A673 (cell line): Measurements from ENCODE around the gene PGP. TPM values are rescaled to one million over a fixed set of nuclear protein-coding genes. Genes with fewer than 3 reads are reported as not detected.
A peak's percentile ranks its signal among the peaks of the same experiment; 100 is the strongest.

Experiments
- BruUV-seq: library from RNA; stranded (reverse); fragments of 400-500 nt; replicated peaks from 2 replicates; lab custom pipeline; 2021; lab: Mats Ljungman, UMichigan
- CTCF ChIA-PET: fragments of 300-600 bp; sonication (Branson Sonifier 250); formaldehyde crosslinking; loops from one replicate; lab custom pipeline; 2022; ENCODE audit warnings: antibody characterized with exemption; lab: Charles Lee
- POLR2A ChIA-PET: fragments of 300-600 bp; sonication (Branson Sonifier 250); formaldehyde crosslinking; loops from one replicate; lab custom pipeline; 2022; ENCODE audit warnings: antibody characterized with exemption; ENCODE audit not compliant: low non-redundant PET; lab: Charles Lee
- DNase-seq: peaks from one replicate; pipeline ENCODE4 v3.0.0-alpha.2; 2015; ENCODE audit warnings: low spot score
- H3K27ac ChIP-seq: fragments of 200-600 bp; sonication (generic); 2 replicates; pipeline ENCODE4 v1.5.1; 2016; ENCODE audit warnings: mixed run types, low read depth, mild to moderate bottlenecking, mixed read lengths, antibody characterized with exemption, low read length; ENCODE audit not compliant: poor library complexity, severe bottlenecking
- H3K27me3 ChIP-seq: fragments of 200-600 bp; sonication (generic); replicated peaks from 2 replicates; pipeline ENCODE4 v1.6.1; 2017; ENCODE audit warnings: mixed run types, low read depth, mild to moderate bottlenecking, mixed read lengths, antibody characterized with exemption, low read length; ENCODE audit not compliant: insufficient read depth, poor library complexity
- H3K36me3 ChIP-seq: fragments of 200-600 bp; sonication (generic); 2 replicates; pipeline ENCODE4 v1.6.1; 2016; ENCODE audit warnings: mixed run types, mild to moderate bottlenecking, mixed read lengths, antibody characterized with exemption, low read length; ENCODE audit not compliant: insufficient read depth, poor library complexity, severe bottlenecking
- H3K4me1 ChIP-seq: fragments of 200-600 bp; sonication (generic); 2 replicates; pipeline ENCODE4 v1.6.1; 2017; ENCODE audit warnings: mixed run types, mild to moderate bottlenecking, mixed read lengths, antibody characterized with exemption, low read length; ENCODE audit not compliant: insufficient read depth, poor library complexity, severe bottlenecking
- H3K4me3 ChIP-seq: fragments of 200-600 bp; sonication (generic); 2 replicates; pipeline ENCODE4 v1.5.1; 2016; ENCODE audit warnings: low read depth, mixed run types, mild to moderate bottlenecking, mixed read lengths, low read length; ENCODE audit not compliant: poor library complexity, severe bottlenecking
- H3K9me3 ChIP-seq: fragments of 200-600 bp; sonication (generic); 2 replicates; pipeline ENCODE4 v1.6.1; 2016; ENCODE audit warnings: mixed run types, low read depth, mild to moderate bottlenecking, mixed read lengths, antibody characterized with exemption, low read length; ENCODE audit not compliant: poor library complexity, severe bottlenecking
- EZH2 ChIP-seq: fragments of 200-600 bp; sonication (generic); IDR thresholded peaks from 2 replicates; pipeline ENCODE4 v1.6.1; 2017; ENCODE audit warnings: borderline replicate concordance, low read depth, mild to moderate bottlenecking, mixed read lengths, antibody characterized with exemption, low read length; ENCODE audit not compliant: poor library complexity, severe bottlenecking
- intact Hi-C: fragments of 100-400 bp; cut with micrococcal nuclease; formaldehyde crosslinking; loops from one replicate; pipeline ENCODE4 v1.10.0; 2022; ENCODE audit not compliant: unreplicated experiment
- total RNA-seq: library from RNA; stranded (reverse); gene quantifications from 2 replicates; pipeline ENCODE4 v1.2.3, GENCODE V29; 2021
- TF ChIP-seq, protein P1 (sequence below): fragments of 300-800, 200-600 bp; sonication (generic); conservative IDR thresholded peaks from 2 replicates; pipeline ENCODE4 v1.5.1; 2017; ENCODE audit warnings: low read depth, mild to moderate bottlenecking, antibody characterized with exemption, low read length, moderate library complexity, mixed read lengths

Gene PGP
- total RNA-seq, 1 experiment from 2014 or later, result 26.5 TPM

DNA sequence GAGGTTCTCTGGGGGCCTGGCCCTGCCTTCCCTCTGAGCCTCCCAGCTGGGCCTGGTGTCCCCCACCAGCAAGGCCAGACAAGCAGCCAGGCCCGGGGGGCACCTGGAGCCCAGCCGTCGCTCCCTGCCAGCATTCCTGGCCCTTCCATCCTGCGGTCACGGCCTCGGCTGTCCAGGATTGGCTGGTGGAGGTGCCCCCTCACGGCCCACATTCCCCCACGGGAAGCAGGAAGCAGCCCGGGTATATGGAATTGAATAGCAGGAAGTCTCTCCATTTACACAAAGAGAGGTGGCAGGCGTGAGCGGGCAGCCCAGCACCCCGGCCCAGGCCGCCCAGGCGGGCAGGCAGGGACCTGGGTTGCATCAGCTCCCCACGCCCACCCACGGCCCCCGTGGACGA is 44.6 kb downstream of the PGP start:
- no peak for DNase-seq
- peaks cover 20% of the 10 kb centered on the region for H3K36me3 ChIP-seq
- CTCF ChIA-PET, result no interaction called here
- H3K27ac ChIP-seq, result peak overlapping the region; percentile 61
- H3K9me3 ChIP-seq, result no peaks in the 10 kb centered on the region
- H3K4me3 ChIP-seq, result no peak overlapping the region
- intact Hi-C loops, result no loop called here
- POLR2A ChIA-PET, result no interaction called here
- H3K4me1 ChIP-seq, result no peaks in the 10 kb centered on the region
- no peaks in the 10 kb centered on the region for H3K27me3 ChIP-seq
- TF ChIP-seq, protein P1, sequence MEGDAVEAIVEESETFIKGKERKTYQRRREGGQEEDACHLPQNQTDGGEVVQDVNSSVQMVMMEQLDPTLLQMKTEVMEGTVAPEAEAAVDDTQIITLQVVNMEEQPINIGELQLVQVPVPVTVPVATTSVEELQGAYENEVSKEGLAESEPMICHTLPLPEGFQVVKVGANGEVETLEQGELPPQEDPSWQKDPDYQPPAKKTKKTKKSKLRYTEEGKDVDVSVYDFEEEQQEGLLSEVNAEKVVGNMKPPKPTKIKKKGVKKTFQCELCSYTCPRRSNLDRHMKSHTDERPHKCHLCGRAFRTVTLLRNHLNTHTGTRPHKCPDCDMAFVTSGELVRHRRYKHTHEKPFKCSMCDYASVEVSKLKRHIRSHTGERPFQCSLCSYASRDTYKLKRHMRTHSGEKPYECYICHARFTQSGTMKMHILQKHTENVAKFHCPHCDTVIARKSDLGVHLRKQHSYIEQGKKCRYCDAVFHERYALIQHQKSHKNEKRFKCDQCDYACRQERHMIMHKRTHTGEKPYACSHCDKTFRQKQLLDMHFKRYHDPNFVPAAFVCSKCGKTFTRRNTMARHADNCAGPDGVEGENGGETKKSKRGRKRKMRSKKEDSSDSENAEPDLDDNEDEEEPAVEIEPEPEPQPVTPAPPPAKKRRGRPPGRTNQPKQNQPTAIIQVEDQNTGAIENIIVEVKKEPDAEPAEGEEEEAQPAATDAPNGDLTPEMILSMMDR, result no peak
- no peak for TF ChIP-seq EZH2
- BruUV-seq, result no TSS peak

DNA sequence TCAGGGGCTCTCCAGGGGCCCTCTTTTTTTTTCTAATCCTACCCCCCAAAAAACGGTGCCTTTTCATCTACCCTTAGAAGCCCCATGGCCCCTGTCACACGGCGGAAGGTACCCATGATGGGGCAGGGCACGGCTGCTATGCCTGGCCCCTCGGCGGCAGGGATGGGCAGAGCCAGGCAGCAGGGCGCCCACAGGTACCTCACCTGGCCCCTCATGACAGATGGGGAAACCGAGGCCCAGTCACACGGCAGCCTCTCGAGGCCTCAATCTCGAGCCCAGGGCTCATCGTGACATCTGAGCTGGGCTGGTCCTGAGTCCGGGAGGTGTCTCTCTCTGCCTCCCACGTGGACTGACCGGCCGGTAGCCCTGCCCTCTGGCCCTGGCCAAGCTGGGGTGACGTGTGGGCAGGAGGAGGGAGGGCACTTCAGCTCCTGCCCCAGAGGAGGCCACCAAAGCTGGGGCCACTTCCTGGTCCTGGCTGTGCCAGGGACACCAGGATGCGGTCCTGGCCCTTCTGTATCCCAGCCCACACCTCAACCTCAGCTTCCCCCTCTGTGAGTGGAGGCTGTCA is 47.5 kb downstream of the PGP start:
- no peaks in the 10 kb centered on the region for H3K9me3 ChIP-seq
- peaks cover 10% of the 10 kb centered on the region for H3K36me3 ChIP-seq
- ChIA-PET POLR2A (no interaction called here), CTCF (no interaction called here)
- no peaks in the 10 kb centered on the region for H3K27me3 ChIP-seq
- H3K4me1 ChIP-seq, result no peaks in the 10 kb centered on the region
- no TSS peak for BruUV-seq
- TF ChIP-seq EZH2, result no peak
- TF ChIP-seq, protein P1, result no peak
- DNase-seq, result no peak
- intact Hi-C loops, result no loop called here
- no peak overlapping the region for H3K4me3 ChIP-seq
- no peak overlapping the region for H3K27ac ChIP-seq

DNA sequence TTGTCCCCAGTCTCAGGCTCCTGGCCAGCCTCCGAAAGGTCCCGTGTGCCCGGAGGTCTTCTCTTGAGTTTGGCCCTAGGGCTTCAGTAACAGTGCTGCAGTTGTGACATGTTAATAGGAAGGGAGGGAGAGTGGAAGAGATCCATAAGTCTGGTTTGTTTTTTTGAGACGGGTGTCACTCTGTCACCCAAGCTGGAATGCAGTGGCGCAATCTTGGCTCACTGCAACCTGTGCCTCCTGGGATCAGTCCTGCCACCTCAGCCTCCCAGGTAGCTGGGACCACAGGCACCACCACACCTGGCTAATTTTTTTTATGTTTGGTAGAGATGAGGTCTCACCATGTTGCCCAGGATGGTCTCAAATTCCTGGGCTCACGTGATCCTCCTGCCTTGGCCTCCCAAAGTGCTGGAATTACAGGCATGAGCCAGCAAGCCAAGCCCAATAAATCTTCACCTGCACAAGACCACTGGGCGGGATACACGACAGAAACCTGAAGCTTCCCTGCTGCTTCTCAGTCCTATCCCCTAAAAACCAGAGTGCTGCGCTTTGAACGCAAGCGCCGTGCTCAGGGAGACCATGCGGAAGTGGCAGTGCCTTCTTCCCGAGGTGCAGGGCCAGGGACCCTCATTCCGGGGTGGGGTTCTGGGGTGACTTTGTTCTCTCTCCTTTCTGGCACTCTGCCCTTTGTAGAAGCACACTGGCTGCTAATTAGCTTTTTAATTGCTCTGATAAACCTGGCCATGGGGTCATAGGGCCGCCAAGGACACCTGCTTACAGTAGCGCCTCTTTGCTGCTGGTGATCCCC is 48.2 kb downstream of the PGP start:
- CTCF ChIA-PET, result no interaction called here
- intact Hi-C loops, result no loop called here
- TF ChIP-seq, protein P1, result no peak
- no peak for TF ChIP-seq EZH2
- no peak overlapping the region for H3K27ac ChIP-seq
- DNase-seq, result no peak
- H3K4me1 ChIP-seq, result no peaks in the 10 kb centered on the region
- no TSS peak for BruUV-seq
- H3K4me3 ChIP-seq, result no peak overlapping the region
- POLR2A ChIA-PET, result no interaction called here
- H3K36me3 ChIP-seq, result peaks cover 10% of the 10 kb centered on the region
- H3K27me3 ChIP-seq, result no peaks in the 10 kb centered on the region
- no peaks in the 10 kb centered on the region for H3K9me3 ChIP-seq
